ENCODE results near the gene P3H2. TPM values are rescaled to one million over a fixed set of nuclear protein-coding genes. Genes with fewer than 3 reads are reported as not detected.

P3H2 gene
- total and polyA plus RNA-seq, 2 of the 4 experiments (the other 2 are of a cell fraction) = 54.7 to 64.3 TPM

GRCh38 chr3:190051641-190052040, 69.1 kb downstream of the P3H2 start:
- in situ Hi-C loops (cut with MboI; ENCODE audit: low sequenced_read_pairs) (no loop called here), dilution Hi-C loops (cut with HindIII; ENCODE audit: low sequenced_read_pairs, unreplicated experiment) (no loop called here), intact Hi-C loops (cut with micrococcal nuclease) (no loop called here)
- no peak for TF ChIP-seq CEBPB (IDR thresholded peaks at IDR 0.05; ENCODE audit: low read depth, low read length)
- TF ChIP-seq MAFK (IDR thresholded peaks at IDR 0.05; ENCODE audit: low read depth, low read length) = peak; percentile 90
- ChIA-PET CTCF (interaction anchor here (0.7 kb wide), 1 partner anchor 44 kb away, joined by 3 read pairs; no protein-coding TSS in a partner anchor), POLR2A (ENCODE audit: unreplicated experiment) (no interaction called here)
- no peak overlapping the region for H2AFZ ChIP-seq (replicated peaks; ENCODE audit: low read length, poor library complexity)
- peak overlapping the region; percentile 1; the same call in 1 of the 2 replicates for H3K18ac ChIP-seq (ENCODE audit: low read depth, low read length)
- no peak for DNase-seq
- peaks cover 13 to 34% of the 10 kb centered on the region in 2 experiments; a peak in 3 of 4 replicates for H3K79me1 ChIP-seq (ENCODE audit: low read depth in 1 of 2, low read length in 2 of 2)
- no peak overlapping the region for H2BK120ac ChIP-seq (ENCODE audit: low read depth, low read length)
- H2BK5ac ChIP-seq (ENCODE audit: low read depth, low read length, poor library complexity, severe bottlenecking) = no peak overlapping the region
- H3K23ac ChIP-seq (ENCODE audit: low read depth, low read length) = no peak overlapping the region
- H2AK9ac ChIP-seq (replicated peaks; ENCODE audit: low read depth, low read length, poor library complexity) = no peak overlapping the region
- no peak overlapping the region for H3K9ac ChIP-seq (ENCODE audit: low read depth, low read length)
- H3K56ac ChIP-seq (ENCODE audit: extremely low read depth, insufficient read depth, low read length) = no peak overlapping the region
- H3K27ac ChIP-seq (ENCODE audit: insufficient read depth, low read length) = no peak overlapping the region
- WGBS, 2 experiments (ENCODE audit: extremely low coverage in 2 of 2, insufficient read length in 1 of 2) = no CpG with 5 or more reads among the region's 2 CpGs
- 0 out of 4 replicates have a peak overlapping the region, but pooled peaks of 1 of the 2 experiments have one; percentile 5 for H4K8ac ChIP-seq (ENCODE audit: low read depth in 2 of 2, low read length in 2 of 2)
- no peak overlapping the region for H2BK15ac ChIP-seq (ENCODE audit: low read depth, low read length)
- H2BK20ac ChIP-seq (ENCODE audit: low read depth, low read length) = no peak overlapping the region
- H3K27me3 ChIP-seq (ENCODE audit: control insufficient read depth, insufficient read depth, low read length) = no peaks in the 10 kb centered on the region
- H3K4me2 ChIP-seq (ENCODE audit: low read depth, low read length) = no peak overlapping the region
- BruUV-seq (replicated peaks) = no TSS peak
- H3K4me1 ChIP-seq (ENCODE audit: control insufficient read depth, insufficient read depth, low read length) = peaks cover 10% of the 10 kb centered on the region
- no peak overlapping the region for H4K91ac ChIP-seq (ENCODE audit: insufficient read depth, low read depth, low read length)
- H3K4me3 ChIP-seq (ENCODE audit: insufficient read depth, low read depth, low read length) = no peak overlapping the region
- H4K5ac ChIP-seq (ENCODE audit: low read depth, low read length) = peak overlapping the region; percentile 8
- no peaks in the 10 kb centered on the region for H3K9me3 ChIP-seq (ENCODE audit: control insufficient read depth, insufficient read depth, low read length)
- H3K4ac ChIP-seq (ENCODE audit: low read depth, low read length) = no peak overlapping the region
- no peaks in the 10 kb centered on the region for H3K36me3 ChIP-seq (ENCODE audit: control insufficient read depth, insufficient read depth, low read length)
- ATAC-seq (ENCODE audit: low read depth) = no peak
- H2AK5ac ChIP-seq (ENCODE audit: low read depth, low read length) = no peak overlapping the region
- H3K14ac ChIP-seq (replicated peaks; ENCODE audit: low read depth, low read length) = no peak overlapping the region
- H3K9me1 ChIP-seq (ENCODE audit: insufficient read depth, low read length) = 0 out of 2 replicates have a peak, but pooled peaks cover 3% of the 10 kb centered on the region
- H4K20me1 ChIP-seq (ENCODE audit: insufficient read depth, low read length) = no peaks in the 10 kb centered on the region

Data from IMR-90 (cell line).